ENCODE results near the gene MYB. TPM values are rescaled to one million over a fixed set of nuclear protein-coding genes. Genes with fewer than 3 reads are reported as not detected.

Gene MYB
- total RNA-seq, 1 donor from 2014 or later = 23.3 TPM

DNA sequence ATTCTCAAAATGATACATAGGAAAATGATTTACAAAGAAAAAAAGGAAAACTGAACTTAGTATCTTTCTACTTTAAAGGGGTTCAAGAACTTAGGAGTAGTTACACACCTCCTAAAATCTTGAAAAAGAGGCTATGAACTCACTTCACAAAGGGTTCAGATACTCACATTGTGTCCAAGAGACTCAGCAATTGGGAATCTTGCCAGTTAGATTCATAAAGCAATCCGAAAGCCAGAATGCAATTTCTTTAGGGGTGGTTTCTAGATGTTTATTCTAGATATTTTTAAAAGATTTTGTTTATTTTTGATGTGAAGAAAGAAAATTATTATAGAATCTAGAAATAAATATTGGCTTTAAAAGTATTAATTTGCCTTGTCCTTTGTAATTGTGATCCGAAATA, 1.7 kb upstream of the MYB start:
- TF ChIP-seq, protein P1, sequence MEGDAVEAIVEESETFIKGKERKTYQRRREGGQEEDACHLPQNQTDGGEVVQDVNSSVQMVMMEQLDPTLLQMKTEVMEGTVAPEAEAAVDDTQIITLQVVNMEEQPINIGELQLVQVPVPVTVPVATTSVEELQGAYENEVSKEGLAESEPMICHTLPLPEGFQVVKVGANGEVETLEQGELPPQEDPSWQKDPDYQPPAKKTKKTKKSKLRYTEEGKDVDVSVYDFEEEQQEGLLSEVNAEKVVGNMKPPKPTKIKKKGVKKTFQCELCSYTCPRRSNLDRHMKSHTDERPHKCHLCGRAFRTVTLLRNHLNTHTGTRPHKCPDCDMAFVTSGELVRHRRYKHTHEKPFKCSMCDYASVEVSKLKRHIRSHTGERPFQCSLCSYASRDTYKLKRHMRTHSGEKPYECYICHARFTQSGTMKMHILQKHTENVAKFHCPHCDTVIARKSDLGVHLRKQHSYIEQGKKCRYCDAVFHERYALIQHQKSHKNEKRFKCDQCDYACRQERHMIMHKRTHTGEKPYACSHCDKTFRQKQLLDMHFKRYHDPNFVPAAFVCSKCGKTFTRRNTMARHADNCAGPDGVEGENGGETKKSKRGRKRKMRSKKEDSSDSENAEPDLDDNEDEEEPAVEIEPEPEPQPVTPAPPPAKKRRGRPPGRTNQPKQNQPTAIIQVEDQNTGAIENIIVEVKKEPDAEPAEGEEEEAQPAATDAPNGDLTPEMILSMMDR (IDR thresholded peaks at IDR 0.05; ENCODE audit: unreplicated experiment) = no peak
- no peak overlapping the region for H3K4me3 Mint-ChIP-seq (ENCODE audit: unreplicated experiment)
- peaks cover 9% of the 10 kb centered on the region for H3K27me3 Mint-ChIP-seq (ENCODE audit: unreplicated experiment)
- H3K27ac Mint-ChIP-seq (ENCODE audit: unreplicated experiment) = no peak overlapping the region
- peaks cover 16% of the 10 kb centered on the region for H3K4me1 Mint-ChIP-seq (ENCODE audit: unreplicated experiment)
- DNase-seq (ENCODE audit: low spot score) = no peak
- peaks cover 5% of the 10 kb centered on the region for H3K36me3 Mint-ChIP-seq (ENCODE audit: low read depth, unreplicated experiment)
- H3K9me3 Mint-ChIP-seq (ENCODE audit: unreplicated experiment) = no peaks in the 10 kb centered on the region

DNA sequence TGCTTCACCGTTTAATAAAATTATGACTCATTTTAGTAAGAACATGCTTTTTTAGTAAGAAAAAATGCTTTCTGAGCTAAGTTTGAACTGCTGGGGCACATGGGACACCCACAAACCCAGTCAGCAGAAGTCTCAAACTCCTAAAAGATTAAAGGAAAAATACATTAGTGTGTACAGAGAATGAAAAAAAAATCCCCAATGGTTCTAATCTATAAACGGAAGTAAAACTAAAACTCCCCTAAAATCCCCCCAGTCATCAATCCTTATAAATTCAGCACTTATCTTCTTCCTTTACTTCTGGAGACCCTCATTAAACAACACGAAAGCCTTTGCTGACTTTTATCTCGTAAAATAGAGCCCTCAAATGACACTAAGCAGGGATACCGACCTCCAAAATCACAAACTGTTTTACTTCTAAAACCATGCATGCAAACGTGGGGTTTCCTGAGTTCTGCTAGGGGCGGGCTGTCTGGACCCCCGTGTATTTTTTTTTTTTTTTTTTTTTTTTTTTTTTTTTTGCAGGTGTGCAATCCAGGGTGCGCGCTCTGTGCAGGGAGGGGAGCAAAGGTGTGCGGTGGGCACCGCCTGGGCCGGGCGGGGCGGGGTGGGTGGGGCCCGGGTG, 1.1 kb upstream of the MYB start:
- H3K9me3 Mint-ChIP-seq (ENCODE audit: unreplicated experiment) = no peaks in the 10 kb centered on the region
- TF ChIP-seq, protein P1 (IDR thresholded peaks at IDR 0.05; ENCODE audit: unreplicated experiment) = no peak
- H3K4me1 Mint-ChIP-seq (ENCODE audit: unreplicated experiment) = peaks cover 16% of the 10 kb centered on the region
- DNase-seq (ENCODE audit: low spot score) = no peak
- peaks cover 5% of the 10 kb centered on the region for H3K36me3 Mint-ChIP-seq (ENCODE audit: low read depth, unreplicated experiment)
- peaks cover 9% of the 10 kb centered on the region for H3K27me3 Mint-ChIP-seq (ENCODE audit: unreplicated experiment)
- H3K27ac Mint-ChIP-seq (ENCODE audit: unreplicated experiment) = peak overlapping the region; percentile 15
- H3K4me3 Mint-ChIP-seq (ENCODE audit: unreplicated experiment) = peak overlapping the region; percentile 73

DNA sequence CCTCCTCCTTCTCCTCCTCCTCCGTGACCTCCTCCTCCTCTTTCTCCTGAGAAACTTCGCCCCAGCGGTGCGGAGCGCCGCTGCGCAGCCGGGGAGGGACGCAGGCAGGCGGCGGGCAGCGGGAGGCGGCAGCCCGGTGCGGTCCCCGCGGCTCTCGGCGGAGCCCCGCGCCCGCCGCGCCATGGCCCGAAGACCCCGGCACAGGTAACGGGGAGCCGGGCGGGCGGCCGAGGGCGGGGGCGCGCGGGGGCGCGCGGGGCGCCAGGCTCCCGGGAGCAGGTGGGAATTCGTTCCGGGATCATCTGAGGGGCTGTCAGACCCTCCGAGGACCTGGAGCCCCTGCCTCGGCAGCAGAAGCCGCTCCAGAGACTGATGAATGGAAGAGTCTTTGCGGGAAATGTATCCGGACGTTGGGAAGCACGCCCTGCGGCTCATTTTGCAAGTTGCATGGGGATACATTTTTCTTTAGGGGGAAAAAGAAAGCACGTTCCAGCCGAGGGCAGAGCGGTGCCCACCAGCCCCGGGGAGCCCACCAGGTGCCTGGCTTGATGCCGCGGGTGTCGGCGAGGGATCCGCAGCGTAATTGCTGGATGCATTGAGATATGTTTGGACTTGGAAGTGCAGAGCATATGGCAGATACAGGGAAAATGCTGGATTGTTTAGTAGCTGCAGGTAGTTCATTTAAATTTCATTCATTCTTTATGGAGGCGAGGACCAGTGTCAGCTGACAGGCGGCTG, 394 bp downstream of the MYB start:
- Mint-ChIP-seq H3K36me3 (ENCODE audit: low read depth, unreplicated experiment) (peaks cover 9% of the 10 kb centered on the region), H3K4me3 (ENCODE audit: unreplicated experiment) (peak overlapping the region; percentile 97), H3K27me3 (ENCODE audit: unreplicated experiment) (peaks cover 9% of the 10 kb centered on the region), H3K9me3 (ENCODE audit: unreplicated experiment) (no peaks in the 10 kb centered on the region), H3K4me1 (ENCODE audit: unreplicated experiment) (peaks cover 16% of the 10 kb centered on the region), H3K27ac (ENCODE audit: unreplicated experiment) (peak overlapping the region; percentile 48)
- TF ChIP-seq, protein P1 (IDR thresholded peaks at IDR 0.05; ENCODE audit: unreplicated experiment) = no peak
- peak; percentile 15 for DNase-seq (ENCODE audit: low spot score)

DNA sequence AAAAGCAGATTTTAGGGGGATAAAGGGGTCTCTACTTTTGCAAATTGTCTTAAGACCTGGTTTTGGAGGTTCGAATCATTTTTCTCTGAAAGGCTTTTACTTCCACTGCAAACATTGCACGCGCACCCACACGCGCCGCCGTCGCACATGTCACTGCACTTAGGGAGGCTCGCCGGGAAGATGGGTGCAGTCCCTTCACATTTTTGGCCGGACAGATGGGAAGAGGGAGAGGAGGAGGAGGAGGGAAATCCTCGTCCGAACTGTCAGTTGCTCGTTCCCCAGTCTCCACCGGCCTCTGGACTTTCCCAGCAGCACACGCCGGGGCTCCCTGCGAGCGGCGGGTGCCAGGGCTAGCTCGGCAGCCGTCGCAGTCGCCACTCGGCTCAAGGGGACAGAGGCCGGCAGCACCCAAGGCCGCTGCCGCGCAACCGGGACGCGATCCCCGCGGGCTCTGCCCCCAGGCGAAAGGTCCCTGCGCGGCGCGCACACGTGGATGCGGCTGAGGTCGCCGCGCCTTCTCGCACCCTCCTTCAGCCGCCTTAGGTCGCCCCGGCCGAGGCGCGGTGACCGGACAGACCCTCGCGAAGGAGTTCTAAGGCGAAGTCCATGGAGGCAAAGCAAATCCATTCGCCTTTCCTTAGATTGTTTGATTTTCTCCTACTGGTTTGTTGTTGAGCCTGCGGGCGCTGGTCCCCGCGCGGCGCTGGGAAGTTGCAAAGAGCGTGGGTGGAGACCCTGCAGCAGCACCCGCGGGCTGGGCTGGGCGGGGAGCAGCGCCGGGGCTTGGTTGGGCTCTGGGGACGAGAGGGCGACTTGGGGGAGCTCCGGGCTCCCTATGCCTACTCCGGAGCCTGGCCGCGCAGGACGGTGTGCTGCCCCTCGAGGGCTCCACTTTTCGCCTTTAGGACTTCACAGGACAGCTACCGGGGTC, 1.2 kb downstream of the MYB start:
- peak; percentile 20 for DNase-seq (ENCODE audit: low spot score)
- H3K27me3 Mint-ChIP-seq (ENCODE audit: unreplicated experiment) = peaks cover 9% of the 10 kb centered on the region
- peaks cover 9% of the 10 kb centered on the region for H3K36me3 Mint-ChIP-seq (ENCODE audit: low read depth, unreplicated experiment)
- H3K4me1 Mint-ChIP-seq (ENCODE audit: unreplicated experiment) = peaks cover 16% of the 10 kb centered on the region
- TF ChIP-seq, protein P1 (IDR thresholded peaks at IDR 0.05; ENCODE audit: unreplicated experiment) = no peak
- no peaks in the 10 kb centered on the region for H3K9me3 Mint-ChIP-seq (ENCODE audit: unreplicated experiment)
- H3K4me3 Mint-ChIP-seq (ENCODE audit: unreplicated experiment) = peak overlapping the region; percentile 97
- peak overlapping the region; percentile 48 for H3K27ac Mint-ChIP-seq (ENCODE audit: unreplicated experiment)
